ENCODE data around the gene SLC27A1. TPM values are rescaled to one million over a fixed set of nuclear protein-coding genes. Genes with fewer than 3 reads are reported as not detected.
"Not testable (repeated sequence)": the region's sequence is repeated elsewhere in the genome, so short reads cannot be mapped to it uniquely, and the experiment has no call there.

SLC27A1 gene
- total RNA-seq, 1 donor from 2014 or later, result 2.0 TPM

- H3K27ac Mint-ChIP-seq; H3K36me3 Mint-ChIP-seq (ENCODE audit: low read depth); H3K27me3 Mint-ChIP-seq (ENCODE audit: insufficient read depth); DNase-seq (ENCODE audit: low spot score); intact Hi-C loops (cut with micrococcal nuclease); H3K4me3 Mint-ChIP-seq; H3K9me3 Mint-ChIP-seq: not testable (repeated sequence)
- peaks cover 13% of the 10 kb centered on the region for H3K4me1 Mint-ChIP-seq (ENCODE audit: low read depth)
Measured at GRCh38 chr19:17499025-17499424, 28.7 kb downstream of the SLC27A1 start.

DNA sequence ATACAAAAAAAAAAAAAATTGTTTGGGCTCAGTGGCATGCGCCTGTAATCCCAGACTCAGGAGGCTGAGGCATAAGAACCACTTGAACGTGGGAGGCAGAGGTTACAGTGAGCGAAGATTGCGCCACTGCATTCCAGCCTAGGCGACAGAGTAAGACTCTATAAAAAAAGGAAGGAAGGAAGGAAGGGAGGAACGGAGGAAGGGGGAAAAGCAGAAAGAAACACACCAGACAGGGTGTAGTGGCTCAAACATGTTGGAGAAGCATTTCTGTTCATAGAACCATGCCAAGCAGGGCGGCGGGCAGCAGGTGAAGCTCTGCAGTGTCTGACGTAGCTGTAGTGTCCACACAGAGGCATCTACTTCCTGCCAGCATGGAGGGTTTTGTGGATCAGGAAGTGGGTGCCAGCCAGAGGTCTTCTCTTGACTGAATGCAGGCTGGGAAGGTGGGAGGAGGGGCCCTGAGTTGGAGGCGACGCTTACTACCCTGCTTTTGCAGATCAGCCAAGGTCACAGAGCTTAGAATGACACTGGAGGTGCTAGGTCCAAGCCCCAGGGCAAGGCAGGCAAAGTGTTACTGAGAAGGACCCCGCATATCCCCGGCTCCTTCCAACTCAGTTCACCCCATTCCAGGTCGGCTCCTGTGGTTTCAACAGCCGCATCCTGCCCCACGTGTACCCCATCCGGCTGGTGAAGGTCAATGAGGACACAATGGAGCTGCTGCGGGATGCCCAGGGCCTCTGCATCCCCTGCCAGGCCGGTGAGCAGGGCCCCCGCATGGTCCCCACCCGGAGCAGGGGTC, 29.5 kb downstream of the SLC27A1 start:
- Mint-ChIP-seq H3K4me3 (no peak overlapping the region), H3K9me3 (no peaks in the 10 kb centered on the region), H3K4me1 (ENCODE audit: low read depth) (peaks cover 13% of the 10 kb centered on the region), H3K27me3 (ENCODE audit: insufficient read depth) (no peaks in the 10 kb centered on the region), H3K36me3 (ENCODE audit: low read depth) (no peaks in the 10 kb centered on the region), H3K27ac (no peak overlapping the region)
- intact Hi-C loops (cut with micrococcal nuclease), result no loop called here
- DNase-seq (ENCODE audit: low spot score), result no peak

- Mint-ChIP-seq H3K9me3 (no peaks in the 10 kb centered on the region), H3K27ac (no peak overlapping the region), H3K4me1 (ENCODE audit: low read depth) (peaks cover 12% of the 10 kb centered on the region), H3K36me3 (ENCODE audit: low read depth) (no peaks in the 10 kb centered on the region), H3K27me3 (ENCODE audit: insufficient read depth) (no peaks in the 10 kb centered on the region), H3K4me3 (no peak overlapping the region)
- intact Hi-C loops (cut with micrococcal nuclease), result no loop called here
- DNase-seq (ENCODE audit: low spot score), result no peak
Measured at GRCh38 chr19:17500447-17501198, 30.3 kb downstream of the SLC27A1 start.

DNA sequence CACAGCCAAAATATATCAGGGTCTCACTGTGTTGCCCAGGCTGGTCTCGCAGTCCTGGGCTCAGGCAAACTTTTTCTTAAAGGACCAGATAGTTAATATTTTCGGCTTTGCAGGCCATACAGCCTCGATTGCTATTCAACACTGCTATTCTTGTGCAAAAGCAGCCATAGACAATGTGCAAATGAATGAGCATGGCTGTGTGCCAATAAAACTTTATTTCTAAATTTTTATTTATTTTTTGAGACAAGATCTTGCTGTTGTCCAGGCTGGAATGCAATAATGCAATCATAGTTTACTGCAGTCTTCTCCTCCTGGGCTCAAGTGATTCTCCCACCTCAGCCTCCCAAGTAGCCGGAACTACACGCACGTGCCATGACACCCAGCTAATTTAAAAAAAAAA, 32.9 kb downstream of the SLC27A1 start:
- intact Hi-C loops (cut with micrococcal nuclease), result no loop called here
- peaks cover 13% of the 10 kb centered on the region for H3K4me1 Mint-ChIP-seq (ENCODE audit: low read depth)
- H3K4me3 Mint-ChIP-seq, result no peak overlapping the region
- DNase-seq (ENCODE audit: low spot score), result no peak
- H3K27me3 Mint-ChIP-seq (ENCODE audit: insufficient read depth), result no peaks in the 10 kb centered on the region
- H3K27ac Mint-ChIP-seq, result no peak overlapping the region
- peaks cover 7% of the 10 kb centered on the region for H3K36me3 Mint-ChIP-seq (ENCODE audit: low read depth)
- H3K9me3 Mint-ChIP-seq, result no peaks in the 10 kb centered on the region

DNA sequence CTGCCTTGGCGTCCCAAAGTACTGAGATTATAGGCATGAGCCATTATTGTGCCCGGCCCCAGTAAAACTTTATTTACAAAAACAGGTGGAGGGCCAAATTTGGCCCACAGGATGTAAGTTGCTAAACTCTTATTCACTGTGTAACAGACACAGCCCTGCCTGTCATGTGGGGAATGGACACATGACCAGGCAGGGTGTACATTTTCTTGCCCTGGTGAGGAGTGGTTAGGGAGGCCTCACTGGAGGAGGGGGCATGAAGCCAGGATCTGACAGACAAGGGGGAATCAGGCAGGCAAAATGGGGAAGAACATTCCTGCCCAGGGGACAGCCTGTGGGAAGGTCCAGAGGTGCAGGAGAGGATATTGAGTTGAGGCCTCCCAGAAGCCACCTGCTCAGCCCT, 33.7 kb downstream of the SLC27A1 start:
- intact Hi-C loops (cut with micrococcal nuclease), result no loop called here
- H3K27me3 Mint-ChIP-seq (ENCODE audit: insufficient read depth), result no peaks in the 10 kb centered on the region
- peaks cover 7% of the 10 kb centered on the region for H3K36me3 Mint-ChIP-seq (ENCODE audit: low read depth)
- H3K4me1 Mint-ChIP-seq (ENCODE audit: low read depth), result peaks cover 13% of the 10 kb centered on the region
- no peak overlapping the region for H3K4me3 Mint-ChIP-seq
- no peaks in the 10 kb centered on the region for H3K9me3 Mint-ChIP-seq
- no peak for DNase-seq (ENCODE audit: low spot score)
- H3K27ac Mint-ChIP-seq, result no peak overlapping the region

- Mint-ChIP-seq H3K27ac (no peak overlapping the region), H3K9me3 (no peaks in the 10 kb centered on the region), H3K4me3 (no peak overlapping the region), H3K36me3 (ENCODE audit: low read depth) (peaks cover 7% of the 10 kb centered on the region), H3K4me1 (ENCODE audit: low read depth) (peaks cover 12% of the 10 kb centered on the region), H3K27me3 (ENCODE audit: insufficient read depth) (no peaks in the 10 kb centered on the region)
- intact Hi-C loops (cut with micrococcal nuclease), result no loop called here
- no peak for DNase-seq (ENCODE audit: low spot score)
Measured at GRCh38 chr19:17504456-17504855, 34.1 kb downstream of the SLC27A1 start.

GRCh38 chr19:17505223-17505622, 34.9 kb downstream of the SLC27A1 start:
- Mint-ChIP-seq H3K36me3 (ENCODE audit: low read depth) (peaks cover 12% of the 10 kb centered on the region), H3K9me3 (no peaks in the 10 kb centered on the region), H3K4me3 (no peak overlapping the region), H3K27me3 (ENCODE audit: insufficient read depth) (no peaks in the 10 kb centered on the region), H3K27ac (no peak overlapping the region), H3K4me1 (ENCODE audit: low read depth) (peaks cover 8% of the 10 kb centered on the region)
- no peak for DNase-seq (ENCODE audit: low spot score)
- intact Hi-C loops (cut with micrococcal nuclease), result no loop called here

- intact Hi-C loops (cut with micrococcal nuclease), result no loop called here
- Mint-ChIP-seq H3K9me3 (no peaks in the 10 kb centered on the region), H3K27me3 (ENCODE audit: insufficient read depth) (no peaks in the 10 kb centered on the region), H3K36me3 (ENCODE audit: low read depth) (peaks cover 15% of the 10 kb centered on the region), H3K4me1 (ENCODE audit: low read depth) (peaks cover 18% of the 10 kb centered on the region), H3K27ac (no peak overlapping the region), H3K4me3 (no peak overlapping the region)
- no peak for DNase-seq (ENCODE audit: low spot score)
Measured at GRCh38 chr19:17506745-17507144, 36.4 kb downstream of the SLC27A1 start.

- DNase-seq (ENCODE audit: low spot score); H3K4me3 Mint-ChIP-seq; H3K9me3 Mint-ChIP-seq; H3K27me3 Mint-ChIP-seq (ENCODE audit: insufficient read depth); intact Hi-C loops (cut with micrococcal nuclease); H3K27ac Mint-ChIP-seq: not testable (repeated sequence)
- H3K36me3 Mint-ChIP-seq (ENCODE audit: low read depth), result peaks cover 15% of the 10 kb centered on the region
- peaks cover 28% of the 10 kb centered on the region for H3K4me1 Mint-ChIP-seq (ENCODE audit: low read depth)
Measured at GRCh38 chr19:17508558-17508933, 38.2 kb downstream of the SLC27A1 start.

DNA sequence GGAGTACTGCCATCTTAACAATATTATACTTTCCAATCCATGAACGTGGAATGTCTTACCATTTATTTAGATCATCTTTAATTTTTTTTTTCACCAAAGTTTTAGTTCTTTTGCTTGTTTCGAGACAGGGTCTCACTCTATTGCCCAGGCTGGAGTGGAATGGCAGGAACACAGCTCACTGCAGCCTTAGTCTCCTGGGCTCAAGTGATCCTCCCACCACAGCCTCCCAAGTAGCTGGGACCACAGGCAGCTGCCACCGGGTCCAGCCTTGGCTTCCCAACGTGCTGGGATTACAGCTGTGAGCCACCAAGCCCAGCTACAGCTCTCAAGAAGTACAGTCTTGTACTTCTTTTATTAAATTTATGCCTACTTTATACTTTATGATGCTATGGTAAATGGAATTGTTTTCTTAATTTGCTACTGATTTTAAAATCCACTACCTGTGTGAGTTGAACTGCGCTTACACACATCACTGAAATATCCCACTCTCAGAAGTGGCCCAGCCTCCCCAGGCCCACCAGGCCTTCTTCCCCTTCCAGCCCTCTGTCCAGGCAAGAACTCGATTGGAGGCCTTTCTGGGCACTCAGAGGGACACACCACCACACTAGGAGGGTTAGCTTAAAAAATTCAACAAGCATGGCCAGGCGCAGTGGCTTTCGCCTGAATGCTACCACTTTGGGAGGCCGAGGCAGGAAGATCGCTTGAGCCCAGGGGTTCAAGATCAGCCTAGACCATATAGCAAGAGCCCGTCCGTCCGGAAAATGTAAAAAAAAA, 40.1 kb downstream of the SLC27A1 start:
- Mint-ChIP-seq H3K4me3 (peak overlapping the region; percentile 99), H3K9me3 (no peaks in the 10 kb centered on the region), H3K36me3 (ENCODE audit: low read depth) (peaks cover 15% of the 10 kb centered on the region), H3K4me1 (ENCODE audit: low read depth) (peaks cover 28% of the 10 kb centered on the region), H3K27me3 (ENCODE audit: insufficient read depth) (no peaks in the 10 kb centered on the region), H3K27ac (peak overlapping the region; percentile 97)
- no peak for DNase-seq (ENCODE audit: low spot score)
- intact Hi-C loops (cut with micrococcal nuclease), result loop anchor here (5.0 kb wide), 3 partner anchors 103 to 347 kb away; partner anchors contain the start of genes BST2, DDA1, MRPL34 and RPL18A

DNA sequence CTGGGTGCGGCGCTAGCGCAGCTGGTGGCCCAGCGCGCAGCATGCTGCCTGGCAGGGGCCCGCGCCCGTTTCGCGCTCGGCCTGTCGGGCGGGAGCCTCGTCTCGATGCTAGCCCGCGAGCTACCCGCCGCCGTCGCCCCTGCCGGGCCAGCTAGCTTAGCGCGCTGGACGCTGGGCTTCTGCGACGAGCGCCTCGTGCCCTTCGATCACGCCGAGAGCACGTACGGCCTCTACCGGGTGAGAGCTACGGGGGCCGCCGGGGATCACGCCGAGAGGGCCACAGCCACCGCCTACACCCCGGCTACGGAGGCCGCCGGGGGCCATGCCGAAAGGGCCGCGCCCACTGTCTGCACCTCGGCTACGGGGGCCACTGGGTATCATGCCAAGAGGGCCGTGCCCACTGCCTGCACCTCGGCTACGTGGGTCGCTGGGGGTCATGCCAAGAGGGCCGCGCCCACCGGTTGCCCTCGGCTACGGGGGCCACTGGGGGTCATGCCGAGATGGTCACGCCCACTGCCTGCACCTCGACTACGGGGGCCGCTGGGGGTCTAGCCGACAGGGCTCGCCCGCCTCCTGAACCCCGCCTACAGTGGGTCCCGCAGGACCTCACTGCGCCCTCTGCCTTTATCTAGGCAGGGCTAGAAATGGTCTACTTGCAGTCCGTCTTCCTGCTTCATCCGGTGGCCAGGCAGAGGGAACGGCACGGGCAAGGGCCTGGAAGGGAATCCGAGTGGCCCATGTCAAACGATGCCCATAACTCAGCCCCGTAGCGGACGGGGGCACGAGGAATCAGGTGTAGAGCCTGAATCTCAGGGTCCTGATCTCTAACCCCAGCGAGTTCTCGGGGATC, 41.6 kb downstream of the SLC27A1 start:
- DNase-seq (ENCODE audit: low spot score), result peak; percentile 75
- H3K9me3 Mint-ChIP-seq, result no peaks in the 10 kb centered on the region
- H3K4me1 Mint-ChIP-seq (ENCODE audit: low read depth), result peaks cover 28% of the 10 kb centered on the region
- intact Hi-C loops (cut with micrococcal nuclease), result loop anchor here (1.0 to 5.0 kb wide), 9 partner anchors 16 to 345 kb away; partner anchors contain the start of genes BST2, COLGALT1, DDA1 and GTPBP3
- H3K27ac Mint-ChIP-seq, result peak overlapping the region; percentile 79
- no peaks in the 10 kb centered on the region for H3K27me3 Mint-ChIP-seq (ENCODE audit: insufficient read depth)
- peak overlapping the region; percentile 99 for H3K4me3 Mint-ChIP-seq
- H3K36me3 Mint-ChIP-seq (ENCODE audit: low read depth), result peaks cover 20% of the 10 kb centered on the region

- Mint-ChIP-seq H3K4me1 (ENCODE audit: low read depth) (peaks cover 28% of the 10 kb centered on the region), H3K27ac (peak overlapping the region; percentile 79), H3K9me3 (peaks cover 5% of the 10 kb centered on the region), H3K36me3 (ENCODE audit: low read depth) (peaks cover 25% of the 10 kb centered on the region), H3K27me3 (ENCODE audit: insufficient read depth) (no peaks in the 10 kb centered on the region), H3K4me3 (peak overlapping the region; percentile 99)
- intact Hi-C loops (cut with micrococcal nuclease), result loop anchor here (5.0 kb wide), 3 partner anchors 105 to 345 kb away; partner anchors contain the start of genes BST2, DDA1, MRPL34 and RPL18A
- DNase-seq (ENCODE audit: low spot score), result no peak
Measured at GRCh38 chr19:17512574-17512939, 42.2 kb downstream of the SLC27A1 start.
